IPS-15b (cell line): ENCODE data around the gene TNN.
"Not testable (repeated sequence)": the region's sequence is repeated elsewhere in the genome, so short reads cannot be mapped to it uniquely, and the experiment has no call there.

Experiments used
- H3K27me3 ChIP-seq: one replicate; pipeline ENCODE4 v1.6.1; 2013; ENCODE audit warnings: low read length; ENCODE audit not compliant: control insufficient read depth, insufficient read depth
- H3K36me3 ChIP-seq: one replicate; pipeline ENCODE4 v1.6.1; 2013; ENCODE audit warnings: low read length; ENCODE audit not compliant: control insufficient read depth, insufficient read depth
- H3K4me1 ChIP-seq: one replicate; pipeline ENCODE4 v1.6.1; 2013; ENCODE audit warnings: mild to moderate bottlenecking, low read length; ENCODE audit not compliant: control insufficient read depth, insufficient read depth
- H3K4me3 ChIP-seq: one replicate; pipeline ENCODE4 v1.5.1; 2013; ENCODE audit warnings: low read depth, low read length
- H3K9ac ChIP-seq: one replicate; pipeline ENCODE4 v1.6.1; 2013; ENCODE audit warnings: low read depth, mild to moderate bottlenecking, low read length
- H3K9me3 ChIP-seq: one replicate; pipeline ENCODE4 v1.6.1; 2013; ENCODE audit warnings: mild to moderate bottlenecking, low read length; ENCODE audit not compliant: control insufficient read depth, insufficient read depth

Gene TNN

GRCh38 chr1:175090780-175091179 lies 23.1 kb downstream of the TNN start:
- no peaks in the 10 kb centered on the region for H3K9me3 ChIP-seq
- no peak overlapping the region for H3K9ac ChIP-seq
- H3K27me3 ChIP-seq, result no peaks in the 10 kb centered on the region
- no peaks in the 10 kb centered on the region for H3K36me3 ChIP-seq
- H3K4me1 ChIP-seq, result peaks cover 4% of the 10 kb centered on the region
- no peak overlapping the region for H3K4me3 ChIP-seq

GRCh38 chr1:175094626-175095025 lies 27.0 kb downstream of the TNN start:
- no peaks in the 10 kb centered on the region for H3K27me3 ChIP-seq
- no peaks in the 10 kb centered on the region for H3K9me3 ChIP-seq
- H3K4me1 ChIP-seq, result no peaks in the 10 kb centered on the region
- no peak overlapping the region for H3K4me3 ChIP-seq
- H3K9ac ChIP-seq, result no peak overlapping the region
- no peaks in the 10 kb centered on the region for H3K36me3 ChIP-seq

DNA sequence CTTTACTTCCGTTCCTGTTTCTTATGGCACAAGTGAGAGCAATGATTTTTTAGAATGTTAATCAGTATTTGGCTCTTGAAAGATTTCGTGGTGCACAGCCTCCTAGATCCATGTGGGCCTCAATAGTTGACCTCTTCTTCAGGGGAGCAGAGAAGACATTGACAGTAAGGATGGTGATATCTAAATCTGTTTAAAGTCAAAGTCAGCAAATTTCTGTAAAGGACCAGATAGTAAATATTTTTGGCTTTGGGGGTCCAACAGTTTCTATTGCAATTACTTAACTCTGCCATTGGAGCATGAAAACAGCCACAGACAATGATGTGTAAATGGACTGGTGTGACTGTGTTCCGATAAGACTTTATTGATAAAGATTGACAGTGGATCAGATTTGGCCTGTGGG lies 27.4 kb downstream of the TNN start:
- Histone ChIP-seq H3K4me1 (no peaks in the 10 kb centered on the region), H3K9me3 (no peaks in the 10 kb centered on the region), H3K27me3 (no peaks in the 10 kb centered on the region), H3K4me3 (no peak overlapping the region), H3K36me3 (no peaks in the 10 kb centered on the region), H3K9ac (no peak overlapping the region)

GRCh38 chr1:175095978-175096607 lies 28.5 kb downstream of the TNN start:
- no peaks in the 10 kb centered on the region for H3K9me3 ChIP-seq
- H3K36me3 ChIP-seq, result no peaks in the 10 kb centered on the region
- no peak overlapping the region for H3K9ac ChIP-seq
- H3K27me3 ChIP-seq, result no peaks in the 10 kb centered on the region
- H3K4me1 ChIP-seq, result no peaks in the 10 kb centered on the region
- H3K4me3 ChIP-seq, result no peak overlapping the region

DNA sequence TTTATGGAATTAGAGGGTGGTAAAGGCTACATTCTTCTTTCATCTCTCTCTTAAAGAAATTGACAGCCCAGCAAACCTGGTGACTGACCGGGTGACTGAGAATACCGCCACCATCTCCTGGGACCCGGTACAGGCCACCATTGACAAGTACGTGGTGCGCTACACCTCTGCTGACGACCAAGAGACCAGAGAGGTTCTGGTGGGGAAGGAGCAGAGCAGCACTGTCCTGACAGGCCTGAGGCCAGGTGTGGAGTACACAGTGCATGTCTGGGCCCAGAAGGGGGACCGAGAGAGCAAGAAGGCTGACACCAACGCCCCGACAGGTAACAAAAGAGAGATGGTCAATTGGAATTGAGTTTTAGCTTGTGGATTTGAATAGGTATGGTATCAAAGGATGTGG lies 29.7 kb downstream of the TNN start:
- Histone ChIP-seq H3K9ac (no peak overlapping the region), H3K27me3 (no peaks in the 10 kb centered on the region), H3K4me3 (no peak overlapping the region), H3K36me3 (no peaks in the 10 kb centered on the region), H3K9me3 (no peaks in the 10 kb centered on the region), H3K4me1 (no peaks in the 10 kb centered on the region)

DNA sequence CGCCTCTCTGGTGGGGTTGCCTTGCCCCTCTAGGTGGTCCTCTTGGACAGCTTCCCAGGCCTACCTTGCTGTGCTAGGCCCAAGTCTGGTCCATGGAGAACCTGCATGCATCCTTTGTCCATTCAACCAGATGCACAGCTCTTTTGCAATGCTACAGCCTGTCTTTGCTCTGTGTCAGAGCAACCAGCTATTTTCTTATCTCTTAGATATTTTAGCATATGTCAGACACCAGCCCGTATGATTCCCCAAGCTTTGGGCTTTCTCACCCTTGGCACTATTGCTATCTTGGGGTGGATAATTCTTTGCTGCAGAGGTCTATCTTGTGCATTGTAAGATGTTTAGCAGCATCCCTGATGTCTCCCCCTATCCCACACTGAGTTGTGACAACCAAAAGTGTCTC lies 32.3 kb downstream of the TNN start:
- Histone ChIP-seq H3K4me3 (no peak overlapping the region), H3K9ac (no peak overlapping the region), H3K36me3 (no peaks in the 10 kb centered on the region), H3K27me3 (no peaks in the 10 kb centered on the region), H3K4me1 (no peaks in the 10 kb centered on the region), H3K9me3 (no peaks in the 10 kb centered on the region)

- H3K4me3 ChIP-seq, H3K4me1 ChIP-seq, H3K9ac ChIP-seq, H3K27me3 ChIP-seq, H3K36me3 ChIP-seq, H3K9me3 ChIP-seq: not testable (repeated sequence)
These were observed 34.5 kb downstream of the TNN start for GRCh38 chr1:175102166-175102565.

- H3K9me3 ChIP-seq, H3K36me3 ChIP-seq, H3K27me3 ChIP-seq, H3K4me3 ChIP-seq, H3K9ac ChIP-seq, H3K4me1 ChIP-seq: not testable (repeated sequence)
These were observed 38.9 kb downstream of the TNN start for GRCh38 chr1:175106536-175106935.

DNA sequence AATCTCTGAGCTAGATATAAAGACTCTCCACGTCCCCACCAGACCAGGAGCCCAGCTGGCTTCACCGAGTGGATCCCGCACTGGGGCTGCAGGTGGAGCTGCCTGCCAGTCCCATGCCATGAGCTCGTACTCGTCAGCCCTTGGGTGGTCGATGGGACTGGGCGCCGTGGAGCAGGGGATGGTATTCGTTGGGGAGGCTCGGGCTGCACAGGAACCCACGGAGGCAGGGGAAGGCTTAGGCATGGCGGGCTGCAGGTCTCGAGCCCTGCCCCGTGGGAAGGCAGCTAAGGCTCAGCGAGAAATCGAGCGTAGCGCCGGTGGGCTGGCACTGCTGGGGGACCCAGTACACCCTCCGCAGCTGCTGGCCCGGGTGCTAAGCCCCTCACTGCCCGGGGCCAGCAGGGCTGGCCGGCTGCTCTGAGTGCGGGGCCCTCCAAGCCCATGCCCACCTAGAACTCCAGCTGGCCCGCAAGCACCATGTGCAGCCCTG lies 40.7 kb downstream of the TNN start:
- not testable (repeated sequence) for H3K9me3 ChIP-seq, H3K9ac ChIP-seq, H3K4me3 ChIP-seq, H3K4me1 ChIP-seq, H3K27me3 ChIP-seq, H3K36me3 ChIP-seq

- Histone ChIP-seq H3K36me3 (no peaks in the 10 kb centered on the region), H3K4me1 (no peaks in the 10 kb centered on the region), H3K9me3 (no peaks in the 10 kb centered on the region), H3K4me3 (no peak overlapping the region), H3K9ac (no peak overlapping the region), H3K27me3 (no peaks in the 10 kb centered on the region)
These were observed 47.4 kb downstream of the TNN start for GRCh38 chr1:175114996-175115395.

- Histone ChIP-seq H3K9me3 (no peaks in the 10 kb centered on the region), H3K27me3 (no peaks in the 10 kb centered on the region), H3K9ac (no peak overlapping the region), H3K4me3 (no peak overlapping the region), H3K36me3 (no peaks in the 10 kb centered on the region), H3K4me1 (no peaks in the 10 kb centered on the region)
These were observed 48.7 kb downstream of the TNN start for GRCh38 chr1:175116210-175116798.

DNA sequence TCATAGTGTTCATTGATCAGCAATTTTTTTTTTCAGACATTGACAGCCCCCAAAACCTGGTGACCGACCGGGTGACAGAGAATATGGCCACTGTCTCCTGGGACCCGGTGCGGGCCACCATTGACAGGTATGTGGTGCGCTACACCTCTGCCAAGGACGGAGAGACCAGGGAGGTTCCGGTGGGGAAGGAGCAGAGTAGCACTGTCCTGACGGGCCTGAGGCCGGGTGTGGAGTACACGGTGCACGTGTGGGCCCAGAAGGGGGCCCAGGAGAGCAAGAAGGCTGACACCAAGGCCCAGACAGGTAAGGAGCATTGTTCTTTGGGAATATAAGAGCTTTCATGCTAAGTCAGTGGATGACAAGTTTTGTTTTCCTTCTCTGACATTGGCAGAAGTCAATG lies 49.3 kb downstream of the TNN start:
- Histone ChIP-seq H3K4me3 (no peak overlapping the region), H3K36me3 (no peaks in the 10 kb centered on the region), H3K27me3 (no peaks in the 10 kb centered on the region), H3K9me3 (no peaks in the 10 kb centered on the region), H3K9ac (no peak overlapping the region), H3K4me1 (no peaks in the 10 kb centered on the region)
